H1 (cell line): ENCODE data around the gene NEURL1. TPM values are rescaled to one million over a fixed set of nuclear protein-coding genes. Genes with fewer than 3 reads are reported as not detected.

Experiments
- CTCF ChIA-PET: fragments of 300-600 bp; sonication (Branson Sonifier 250); formaldehyde crosslinking; loops from one replicate; lab custom pipeline; 2021; ENCODE audit not compliant: partially characterized antibody; lab: Charles Lee
- POLR2A ChIA-PET: fragments of 300-600 bp; sonication (Branson Sonifier 250); formaldehyde crosslinking; loops from one replicate; lab custom pipeline; 2021; ENCODE audit warnings: inconsistent platforms; ENCODE audit not compliant: partially characterized antibody; lab: Charles Lee
- DNase-seq, 2 experiments: peaks; one replicate each; pipeline versions ENCODE4 v3.0.0 to v3.0.0-alpha.2; 2010 to 2022; ENCODE audit warnings: low spot score in 2 of 2, low read depth in 1 of 2, mixed read lengths in 1 of 2
- FAIRE-seq: peaks from 2 replicates; lab custom pipeline; 2011; peaks lifted over from hg19 to GRCh38; lab: Jason Lieb, UNC
- H2AFZ ChIP-seq: 2 replicates; pipeline ENCODE4 v1.8.1; 2012; ENCODE audit warnings: low read length, inconsistent platforms
- H2AK5ac ChIP-seq: 2 replicates; pipeline ENCODE4 v1.6.1; 2013; ENCODE audit warnings: low read depth, low read length
- H2BK120ac ChIP-seq: replicated peaks from 2 replicates; pipeline ENCODE3; 2013; ENCODE audit warnings: low read depth, low read length, inconsistent platforms
- H2BK12ac ChIP-seq: 2 replicates; pipeline ENCODE4 v1.6.1; 2013; ENCODE audit warnings: low read depth, low read length
- H2BK15ac ChIP-seq: 2 replicates; pipeline ENCODE4 v1.6.1; 2013; ENCODE audit warnings: low read length
- H2BK20ac ChIP-seq: 2 replicates; pipeline ENCODE4 v1.6.1; 2013; ENCODE audit warnings: low read length
- H2BK5ac ChIP-seq: 2 replicates; pipeline ENCODE4 v1.6.1; 2013; ENCODE audit warnings: low read depth, low read length
- H3K14ac ChIP-seq: 2 replicates; pipeline ENCODE4 v1.6.1; 2013; ENCODE audit warnings: inconsistent platforms; ENCODE audit not compliant: insufficient read length
- H3K18ac ChIP-seq: 2 replicates; pipeline ENCODE4 v1.6.1; 2013; ENCODE audit warnings: low read length; ENCODE audit errors: extremely low read depth
- H3K23ac ChIP-seq: 2 replicates; pipeline ENCODE4 v1.6.1; 2013; ENCODE audit warnings: inconsistent platforms; ENCODE audit not compliant: insufficient read length
- H3K23me2 ChIP-seq: 2 replicates; pipeline ENCODE4 v1.6.1; 2013; ENCODE audit warnings: low read depth, low read length
- H3K27ac ChIP-seq: 2 replicates; pipeline ENCODE4 v1.6.1; 2011; ENCODE audit warnings: low read depth, low read length, inconsistent platforms
- H3K27me3 ChIP-seq, 4 experiments: replicated peaks in 1 of 4; 1 replicate in 1 of 4; 2 replicates in 3 of 4; pipeline versions ENCODE4 v1.6.1 to v1.8.1; 2011 to 2013; ENCODE audit warnings: low read length in 3 of 4, mild to moderate bottlenecking in 3 of 4, inconsistent platforms in 2 of 4, mixed read lengths in 2 of 4, moderate library complexity in 1 of 4; ENCODE audit not compliant: control insufficient read depth in 3 of 4, insufficient read depth in 3 of 4; ENCODE audit errors: extremely low read depth in 1 of 4
- H3K36me3 ChIP-seq, 4 experiments: 2 replicates each; pipeline versions ENCODE4 v1.6.1 to v1.8.1; 2011 to 2013; ENCODE audit warnings: mild to moderate bottlenecking in 4 of 4, low read length in 3 of 4, moderate library complexity in 2 of 4, control low read depth in 1 of 4, inconsistent platforms in 1 of 4; ENCODE audit not compliant: insufficient read depth in 4 of 4, control insufficient read depth in 2 of 4
- H3K4ac ChIP-seq: replicated peaks from 2 replicates; pipeline ENCODE3; 2013; ENCODE audit warnings: low read length, low read depth, mixed read lengths, inconsistent platforms; ENCODE audit not compliant: insufficient read length
- H3K4me1 ChIP-seq, 4 experiments: replicated peaks in 1 of 4; 1 replicate in 1 of 4; 2 replicates in 3 of 4; pipeline versions ENCODE4 v1.6.1 to v1.8.1; 2011 to 2013; ENCODE audit warnings: low read length in 3 of 4, inconsistent platforms in 2 of 4, mixed read lengths in 1 of 4; ENCODE audit not compliant: insufficient read depth in 4 of 4, control insufficient read depth in 3 of 4
- H3K4me2 ChIP-seq, 2 experiments: 2 replicates each; pipeline versions ENCODE4 v1.6.1 to v1.8.1; 2011 to 2013; ENCODE audit warnings: low read depth in 2 of 2, low read length in 2 of 2, control low read depth in 1 of 2, inconsistent platforms in 1 of 2, mild to moderate bottlenecking in 1 of 2; ENCODE audit not compliant: insufficient read depth in 1 of 2
- H3K4me3 ChIP-seq, 4 experiments: fragments of 200-600, 300-600 bp in 1 of 4; sonication (generic), shearing (Covaris generic), sonication (Bioruptor Twin) in 1 of 4; 2 replicates each; pipeline versions ENCODE4 v1.5.1 to v1.8.1; 2011 to 2016; ENCODE audit warnings: low read length in 4 of 4, low read depth in 3 of 4, control low read depth in 2 of 4, inconsistent platforms in 2 of 4, mild to moderate bottlenecking in 2 of 4, mixed read lengths in 1 of 4, moderate library complexity in 1 of 4; ENCODE audit not compliant: insufficient read depth in 2 of 4; ENCODE audit errors: extremely low read depth in 1 of 4
- H3K56ac ChIP-seq: replicated peaks from 2 replicates; pipeline ENCODE3; 2013; ENCODE audit warnings: low read depth, mild to moderate bottlenecking, mixed read lengths, low read length, inconsistent platforms; ENCODE audit not compliant: insufficient read length
- H3K79me1 ChIP-seq: 2 replicates; pipeline ENCODE4 v1.6.1; 2013; ENCODE audit warnings: low read depth, low read length, control low read depth
- H3K79me2 ChIP-seq, 2 experiments: 2 replicates each; pipeline versions ENCODE4 v1.6.1 to v1.8.1; 2012 to 2013; ENCODE audit warnings: low read length in 2 of 2, mild to moderate bottlenecking in 2 of 2, inconsistent platforms in 1 of 2; ENCODE audit not compliant: insufficient read depth in 2 of 2, control insufficient read depth in 1 of 2
- H3K9ac ChIP-seq, 4 experiments: replicated peaks in 1 of 4; 1 replicate in 1 of 4; 2 replicates in 3 of 4; pipeline versions ENCODE4 v1.6.1 to v1.8.1; 2011 to 2013; ENCODE audit warnings: low read depth in 3 of 4, low read length in 3 of 4, control low read depth in 2 of 4, mild to moderate bottlenecking in 2 of 4, moderate library complexity in 2 of 4, inconsistent platforms in 1 of 4; ENCODE audit errors: extremely low read depth in 1 of 4
- H3K9me3 ChIP-seq, 2 experiments: 2 replicates each; pipeline versions ENCODE4 v1.6.1 to v1.8.1; 2012 to 2013; ENCODE audit warnings: mild to moderate bottlenecking in 2 of 2, moderate library complexity in 2 of 2, control low read depth in 1 of 2, inconsistent platforms in 1 of 2, low read depth in 1 of 2, low read length in 1 of 2, mixed read lengths in 1 of 2; ENCODE audit not compliant: insufficient read depth in 2 of 2
- H4K20me1 ChIP-seq, 2 experiments: replicated peaks in 1 of 2; 2 replicates each; pipeline versions ENCODE3 to v1.8.1; 2011 to 2013; ENCODE audit warnings: inconsistent platforms in 2 of 2, low read length in 2 of 2, mild to moderate bottlenecking in 1 of 2; ENCODE audit not compliant: insufficient read depth in 2 of 2, control insufficient read depth in 1 of 2
- H4K5ac ChIP-seq: 2 replicates; pipeline ENCODE4 v1.6.1; 2013; ENCODE audit warnings: low read length, low read depth, mixed read lengths, inconsistent platforms; ENCODE audit not compliant: insufficient read length
- H4K8ac ChIP-seq: 2 replicates; pipeline ENCODE4 v1.8.0; 2013; ENCODE audit warnings: mild to moderate bottlenecking, moderate library complexity, low read length, inconsistent platforms; ENCODE audit not compliant: insufficient read depth; ENCODE audit errors: extremely low read depth
- H4K91ac ChIP-seq: replicated peaks from 2 replicates; pipeline ENCODE3; 2013; ENCODE audit warnings: low read length, mixed read lengths, inconsistent platforms; ENCODE audit not compliant: insufficient read length
- ATF3 ChIP-seq: IDR thresholded peaks from 2 replicates; pipeline ENCODE4 v1.6.1; 2011; ENCODE audit warnings: low read depth, mild to moderate bottlenecking, low read length; ENCODE audit not compliant: insufficient read depth
- BACH1 ChIP-seq: IDR thresholded peaks from 2 replicates; pipeline ENCODE4 v1.6.1; 2012; ENCODE audit warnings: low read length, improper control_type of control experiment
- BRCA1 ChIP-seq: IDR thresholded peaks from 2 replicates; pipeline ENCODE4 v1.6.1; 2012; ENCODE audit warnings: low read depth, low read length, improper control_type of control experiment
- CTBP2 ChIP-seq: IDR thresholded peaks from 2 replicates; pipeline ENCODE4 v1.7.0; 2011; ENCODE audit warnings: borderline replicate concordance, mild to moderate bottlenecking, moderate library complexity, mixed read lengths, low read length; ENCODE audit not compliant: insufficient read depth, insufficient read length
- FOSL1 ChIP-seq: IDR thresholded peaks from 2 replicates; pipeline ENCODE4 v1.6.1; 2011; ENCODE audit warnings: mild to moderate bottlenecking, low read depth, low read length, moderate library complexity; ENCODE audit not compliant: insufficient read depth
- GABPA ChIP-seq: IDR thresholded peaks from 2 replicates; pipeline ENCODE4 v1.6.1; 2011; ENCODE audit warnings: mild to moderate bottlenecking, low read length, moderate library complexity, borderline replicate concordance; ENCODE audit not compliant: insufficient read depth
- JUND ChIP-seq: IDR thresholded peaks from 2 replicates; pipeline ENCODE4 v1.6.1; 2011; ENCODE audit warnings: mild to moderate bottlenecking, improper control_type of control experiment, low read length
- KDM4A ChIP-seq: IDR thresholded peaks from one replicate; pipeline ENCODE4 v1.7.1; 2012; ENCODE audit warnings: low read depth, mild to moderate bottlenecking, moderate library complexity, low read length, inconsistent platforms; ENCODE audit not compliant: severe bottlenecking
- POLR2A ChIP-seq, 2 experiments: IDR thresholded peaks; 1 replicate in 1 of 2; 2 replicates in 1 of 2; pipeline ENCODE4 v1.6.1; 2011; ENCODE audit warnings: low read depth in 2 of 2, low read length in 2 of 2, mild to moderate bottlenecking in 2 of 2; ENCODE audit errors: control extremely low read depth in 1 of 2
- SIN3A ChIP-seq, 2 experiments: IDR thresholded peaks in 1 of 2; conservative IDR thresholded peaks in 1 of 2; 2 replicates each; pipeline ENCODE4 v1.6.1; 2011 to 2012; ENCODE audit warnings: low read length in 2 of 2, improper control_type of control experiment in 1 of 2, low read depth in 1 of 2, mild to moderate bottlenecking in 1 of 2
- SIRT6 ChIP-seq: IDR thresholded peaks from one replicate; pipeline ENCODE4 v1.7.1; 2012; ENCODE audit warnings: low read length, inconsistent platforms
- YY1 ChIP-seq: IDR thresholded peaks from 2 replicates; pipeline ENCODE4 v1.6.1; 2011; ENCODE audit warnings: low read depth, mild to moderate bottlenecking, low read length
- WGBS, 2 experiments: shearing (Covaris generic) in 1 of 2; methylation state at CpG; one replicate each; pipeline versions ENCODE4 v1.1.6 to v1.1.7; 2013 to 2015; ENCODE audit warnings: low lambda C conversion rate in 2 of 2, mixed read lengths in 2 of 2, inconsistent platforms in 1 of 2, low coverage in 1 of 2, missing lambda C conversion rate in 1 of 2; ENCODE audit not compliant: insufficient replicate concordance in 2 of 2, insufficient coverage in 1 of 2, insufficient read length in 1 of 2; ENCODE audit errors: extremely low coverage in 1 of 2, missing lambda C conversion rate in 1 of 2; 5-methylcytosine and 5-hydroxymethylcytosine counted together
- polyA plus RNA-seq, 7 experiments: library from polyadenylated mRNA; depleted of rRNA in 3 of 7; stranded (reverse) in 5 of 7; unstranded in 2 of 7; fragments of >200 nt in 5 of 7; fragments of 200-250 nt in 2 of 7; gene quantifications; 1 replicate in 5 of 7; 2 replicates in 1 of 7; 4 replicates in 1 of 7; pipeline versions ENCODE4 v1.2.1 to v1.2.3, GENCODE V29; 2011 to 2013; ENCODE audit warnings: missing spikeins in 2 of 7, mixed read lengths in 2 of 7
- total RNA-seq: library from RNA; stranded (reverse); fragmentation: NEBNext Ultra II Directional; extraction: Animal tissue kit (Norgen Biotek cat#: 25700); gene quantifications from 2 replicates; pipeline ENCODE4 v1.2.1, GENCODE V29; 2021
- TF ChIP-seq, protein P1 (sequence below): IDR thresholded peaks from 2 replicates; pipeline ENCODE4 v1.6.1; 2012; ENCODE audit warnings: inconsistent platforms

The NEURL1 gene
- total and polyA plus RNA-seq, 2 of the 8 experiments (the other 6 are each of a cell fraction or from before 2014, with no cell fraction given): 0.54 to 0.58 TPM

DNA sequence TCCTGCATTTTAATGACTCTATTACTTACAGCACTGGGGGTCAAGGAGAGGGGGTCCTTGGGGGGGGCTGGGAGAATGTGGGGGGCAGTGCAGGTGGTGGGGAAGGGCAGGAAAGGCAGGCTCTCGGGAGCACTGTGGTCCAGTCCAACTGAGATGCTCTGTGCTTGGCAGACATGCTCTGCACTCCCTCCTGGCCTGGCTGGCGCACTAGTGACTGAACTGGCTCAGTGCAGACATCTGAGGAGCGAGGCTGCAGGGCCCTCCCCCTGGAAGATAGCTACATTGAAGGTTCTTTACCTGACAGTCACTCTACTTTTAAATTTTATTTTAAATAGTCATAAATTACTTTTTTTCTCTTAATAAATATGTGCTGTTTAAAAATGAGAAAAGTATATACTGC is 105.7 kb downstream of the NEURL1 start:
- Histone ChIP-seq H2BK12ac (no peak overlapping the region), H3K4me3 (no peak overlapping the region), H3K4ac (no peak overlapping the region), H3K18ac (no peak overlapping the region), H2BK20ac (no peak overlapping the region), H3K27me3 (no peaks in the 10 kb centered on the region; a peak in 2 of 7 replicates), H3K4me2 (no peak overlapping the region), H2BK15ac (no peak overlapping the region), H3K27ac (no peak overlapping the region), H4K5ac (no peak overlapping the region), H3K56ac (no peak overlapping the region), H3K36me3 (no peaks in the 10 kb centered on the region), H4K8ac (no peak overlapping the region), H3K4me1 (peaks cover 0 to 4% (median 1%) of the 10 kb centered on the region in 4 experiments; a peak in 3 of 7 replicates), H3K23ac (no peak overlapping the region), H4K91ac (no peak overlapping the region), H3K9me3 (no peaks in the 10 kb centered on the region), H2BK120ac (no peak overlapping the region), H4K20me1 (peaks cover 0 to 3% of the 10 kb centered on the region in 2 experiments), H3K14ac (no peak overlapping the region), H2AK5ac (no peak overlapping the region), H3K79me2 (no peaks in the 10 kb centered on the region), H3K79me1 (no peaks in the 10 kb centered on the region), H3K9ac (no peak overlapping the region), H2AFZ (no peak overlapping the region), H3K23me2 (no peaks in the 10 kb centered on the region; the same call in 1 of the 2 replicates), H2BK5ac (no peak overlapping the region)
- WGBS, 2 experiments: 73% methylated on average over 3 of the region's 3 CpGs; no CpG with 5 or more reads in 1 of the 2 experiments
- ChIA-PET CTCF (interaction anchor here (0.6 to 19.1 kb wide), 31 partner anchors 10 to 309 kb away, joined by 3 to 448 read pairs (median 6); no protein-coding TSS in a partner anchor), POLR2A (interaction anchor here (1.7 kb wide), 1 partner anchor 9 kb away, joined by 4 read pairs; no protein-coding TSS in a partner anchor)
- DNase-seq (no peak), FAIRE-seq (no peak)
- TF ChIP-seq BACH1: no peak
- no peak for TF ChIP-seq KDM4A
- no peak for TF ChIP-seq JUND
- no peak for TF ChIP-seq YY1
- no peak for TF ChIP-seq FOSL1
- no peak for TF ChIP-seq CTBP2
- no peak for TF ChIP-seq GABPA
- TF ChIP-seq, protein P1, sequence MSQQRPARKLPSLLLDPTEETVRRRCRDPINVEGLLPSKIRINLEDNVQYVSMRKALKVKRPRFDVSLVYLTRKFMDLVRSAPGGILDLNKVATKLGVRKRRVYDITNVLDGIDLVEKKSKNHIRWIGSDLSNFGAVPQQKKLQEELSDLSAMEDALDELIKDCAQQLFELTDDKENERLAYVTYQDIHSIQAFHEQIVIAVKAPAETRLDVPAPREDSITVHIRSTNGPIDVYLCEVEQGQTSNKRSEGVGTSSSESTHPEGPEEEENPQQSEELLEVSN: no peak
- no peak for TF ChIP-seq BRCA1
- no peak for TF ChIP-seq SIN3A (conservative IDR thresholded peaks at IDR 0.05 in 1 of 2, IDR thresholded peaks at IDR 0.05 in 1 of 2; ENCODE audit: low read depth in 1 of 2, low read length in 2 of 2)
- TF ChIP-seq SIRT6: no peak
- no peak for TF ChIP-seq ATF3
- no peak for TF ChIP-seq POLR2A (IDR thresholded peaks at IDR 0.05; ENCODE audit: control extremely low read depth in 1 of 2, low read depth in 2 of 2, low read length in 2 of 2)
